Activated T-helper 1 cell treated with anti-CD3 and anti-CD28 coated beads, Interleukin-12 subunit alpha, Interleukin-12 subunit beta, Interleukin-2, Interleukin-4 antibody, amounts not matched to agents 30 ng/mL and 10 ng/mL and 1 ng/mL, durations not matched to agents 14 hours and 24 hours and 36 hours (primary cell): ENCODE measurements around the gene GNGT1. TPM values are rescaled to one million over a fixed set of nuclear protein-coding genes. Genes with fewer than 3 reads are reported as not detected.

Experiments
- DNase-seq: peaks from one replicate; pipeline ENCODE4 v3.0.0; 2021; ENCODE audit warnings: low spot score
- H3K27ac Mint-ChIP-seq: one replicate; pipeline ENCODE4 v1.8.0; 2021; ENCODE audit warnings: mild to moderate bottlenecking, mixed read lengths
- H3K27me3 Mint-ChIP-seq: one replicate; pipeline ENCODE4 v1.8.0; 2022; ENCODE audit warnings: mild to moderate bottlenecking, moderate library complexity, mixed read lengths; ENCODE audit not compliant: insufficient read depth
- H3K36me3 Mint-ChIP-seq: one replicate; pipeline ENCODE4 v1.8.0; 2021; ENCODE audit warnings: low read depth, mixed read lengths
- H3K4me1 Mint-ChIP-seq: one replicate; pipeline ENCODE4 v1.8.0; 2021; ENCODE audit warnings: low read depth, mixed read lengths
- H3K4me3 Mint-ChIP-seq: one replicate; pipeline ENCODE4 v1.8.0; 2021; ENCODE audit warnings: mild to moderate bottlenecking, moderate library complexity, mixed read lengths
- H3K9me3 Mint-ChIP-seq: one replicate; pipeline ENCODE4 v1.8.0; 2021; ENCODE audit warnings: mixed read lengths
- intact Hi-C: fragments of 100-400 bp; cut with micrococcal nuclease; formaldehyde crosslinking; loops from one replicate; pipeline ENCODE4 v1.15.1; 2024
- total RNA-seq: library from RNA; stranded (reverse); gene quantifications from 2 replicates; pipeline ENCODE4 v1.2.3, GENCODE V29; 2022

The GNGT1 gene
- total RNA-seq = not detected in 2 replicates

GRCh38 chr7:93906267-93906666, at the start of gene GNGT1:
GNGT1 (plus strand) TSS chr7:93906567; CDS start chr7:93906747, 180 bp downstream.
- no peak for DNase-seq
- no peak within 1 kb of the TSS for H3K4me3 Mint-ChIP-seq
- H3K4me1 Mint-ChIP-seq = no peaks in the 10 kb centered on the region
- H3K36me3 Mint-ChIP-seq = no peaks in the 10 kb centered on the region
- no peak within 1 kb of the TSS for H3K27ac Mint-ChIP-seq
- intact Hi-C loops = no loop called here
- H3K9me3 Mint-ChIP-seq = no peaks in the 10 kb centered on the region
- H3K27me3 Mint-ChIP-seq = peaks cover 12% of the 10 kb centered on the region

- Mint-ChIP-seq H3K9me3 (no peaks in the 10 kb centered on the region), H3K4me3 (no peak overlapping the region), H3K27ac (no peak overlapping the region), H3K36me3 (no peaks in the 10 kb centered on the region), H3K4me1 (no peaks in the 10 kb centered on the region), H3K27me3 (peaks cover 4% of the 10 kb centered on the region)
- intact Hi-C loops = no loop called here
- no peak for DNase-seq
Measured at GRCh38 chr7:93858857-93859256, 47.5 kb upstream of the GNGT1 start.

GRCh38 chr7:93860261-93860660, 46.1 kb upstream of the GNGT1 start:
- Mint-ChIP-seq H3K36me3 (no peaks in the 10 kb centered on the region), H3K27ac (no peak overlapping the region), H3K27me3 (peaks cover 4% of the 10 kb centered on the region), H3K4me1 (no peaks in the 10 kb centered on the region), H3K9me3 (no peaks in the 10 kb centered on the region), H3K4me3 (no peak overlapping the region)
- intact Hi-C loops = no loop called here
- no peak for DNase-seq

GRCh38 chr7:93861325-93861949, 44.9 kb upstream of the GNGT1 start:
- H3K4me1 Mint-ChIP-seq = no peaks in the 10 kb centered on the region
- H3K27me3 Mint-ChIP-seq = peaks cover 4% of the 10 kb centered on the region
- intact Hi-C loops = no loop called here
- no peaks in the 10 kb centered on the region for H3K36me3 Mint-ChIP-seq
- H3K27ac Mint-ChIP-seq = no peak overlapping the region
- no peaks in the 10 kb centered on the region for H3K9me3 Mint-ChIP-seq
- H3K4me3 Mint-ChIP-seq = no peak overlapping the region
- DNase-seq = no peak

- no peak for DNase-seq
- Mint-ChIP-seq H3K27me3 (peaks cover 4% of the 10 kb centered on the region), H3K4me3 (no peak overlapping the region), H3K9me3 (no peaks in the 10 kb centered on the region), H3K36me3 (no peaks in the 10 kb centered on the region), H3K4me1 (no peaks in the 10 kb centered on the region), H3K27ac (no peak overlapping the region)
- intact Hi-C loops = no loop called here
Measured at GRCh38 chr7:93862651-93863050, 43.7 kb upstream of the GNGT1 start.

- intact Hi-C loops = no loop called here
- Mint-ChIP-seq H3K4me1 (no peaks in the 10 kb centered on the region), H3K4me3 (no peak overlapping the region), H3K27ac (no peak overlapping the region), H3K36me3 (no peaks in the 10 kb centered on the region), H3K27me3 (peaks cover 2% of the 10 kb centered on the region), H3K9me3 (no peaks in the 10 kb centered on the region)
- DNase-seq = no peak
Measured at GRCh38 chr7:93866886-93867285, 39.5 kb upstream of the GNGT1 start.

GRCh38 chr7:93873998-93874574, 32.3 kb upstream of the GNGT1 start:
- Mint-ChIP-seq H3K9me3 (no peaks in the 10 kb centered on the region), H3K36me3 (no peaks in the 10 kb centered on the region), H3K4me1 (no peaks in the 10 kb centered on the region), H3K27ac (no peak overlapping the region), H3K4me3 (no peak overlapping the region), H3K27me3 (peaks cover 4% of the 10 kb centered on the region)
- DNase-seq = no peak
- intact Hi-C loops = no loop called here

- intact Hi-C loops = no loop called here
- Mint-ChIP-seq H3K27ac (no peak overlapping the region), H3K27me3 (peaks cover 5% of the 10 kb centered on the region), H3K9me3 (no peaks in the 10 kb centered on the region), H3K4me1 (no peaks in the 10 kb centered on the region), H3K36me3 (no peaks in the 10 kb centered on the region), H3K4me3 (no peak overlapping the region)
- no peak for DNase-seq
Measured at GRCh38 chr7:93877742-93878141, 28.6 kb upstream of the GNGT1 start.

- Mint-ChIP-seq H3K36me3 (no peaks in the 10 kb centered on the region), H3K9me3 (no peaks in the 10 kb centered on the region)
- intact Hi-C loops = no loop called here
Measured at GRCh38 chr7:93879356-93879755, 27.0 kb upstream of the GNGT1 start.

GRCh38 chr7:93882468-93882867, 23.9 kb upstream of the GNGT1 start:
- Mint-ChIP-seq H3K4me3 (no peak overlapping the region), H3K9me3 (no peaks in the 10 kb centered on the region), H3K27me3 (peaks cover 4% of the 10 kb centered on the region), H3K36me3 (no peaks in the 10 kb centered on the region), H3K27ac (no peak overlapping the region), H3K4me1 (no peaks in the 10 kb centered on the region)
- intact Hi-C loops = no loop called here
- no peak for DNase-seq

More at GRCh38 chr7:93879356-93879755, 27.0 kb upstream of the GNGT1 start:
- no peak for DNase-seq
- Mint-ChIP-seq H3K27ac (no peak overlapping the region), H3K27me3 (peaks cover 5% of the 10 kb centered on the region), H3K4me1 (no peaks in the 10 kb centered on the region), H3K4me3 (no peak overlapping the region)

- DNase-seq = no peak
- no peak overlapping the region for H3K27ac Mint-ChIP-seq
- peaks cover 9% of the 10 kb centered on the region for H3K27me3 Mint-ChIP-seq
- H3K4me1 Mint-ChIP-seq = no peaks in the 10 kb centered on the region
- no peaks in the 10 kb centered on the region for H3K36me3 Mint-ChIP-seq
- no peak overlapping the region for H3K4me3 Mint-ChIP-seq
- intact Hi-C loops = no loop called here
- H3K9me3 Mint-ChIP-seq = no peaks in the 10 kb centered on the region
Measured at GRCh38 chr7:93883078-93883916, 23.1 kb upstream of the GNGT1 start.

- Mint-ChIP-seq H3K36me3 (no peaks in the 10 kb centered on the region), H3K4me1 (no peaks in the 10 kb centered on the region), H3K27me3 (peaks cover 10% of the 10 kb centered on the region), H3K27ac (no peak overlapping the region), H3K4me3 (no peak overlapping the region), H3K9me3 (no peaks in the 10 kb centered on the region)
- no peak for DNase-seq
- intact Hi-C loops = no loop called here
Measured at GRCh38 chr7:93883917-93884345, 22.4 kb upstream of the GNGT1 start.

GRCh38 chr7:93884541-93884940, 21.8 kb upstream of the GNGT1 start:
- intact Hi-C loops = no loop called here
- H3K27me3 Mint-ChIP-seq = peaks cover 12% of the 10 kb centered on the region
- no peak for DNase-seq
- H3K27ac Mint-ChIP-seq = no peak overlapping the region
- H3K36me3 Mint-ChIP-seq = no peaks in the 10 kb centered on the region
- no peak overlapping the region for H3K4me3 Mint-ChIP-seq
- H3K9me3 Mint-ChIP-seq = no peaks in the 10 kb centered on the region
- no peaks in the 10 kb centered on the region for H3K4me1 Mint-ChIP-seq
